Aortic smooth muscle cell (primary cell): ENCODE measurements around the gene LAMA4. TPM values are rescaled to one million over a fixed set of nuclear protein-coding genes. Genes with fewer than 3 reads are reported as not detected.

Experiments used
- total RNA-seq: library from RNA; depleted of rRNA; stranded (reverse); fragments of >200 nt; gene quantifications from 2 replicates; pipeline ENCODE4 v1.2.3, GENCODE V29; 2014

Gene LAMA4
- total RNA-seq: 358 and 568 TPM in 2 replicates

GRCh38 chr6:112253841-112254816, at the start of gene LAMA4:
Gene LAMA4 (minus strand): TSS chr6:112254567. CDS start chr6:112254150, 417 bp downstream.

GRCh38 chr6:112087136-112087911, 167.0 kb downstream of the LAMA4 start, which contains the start of the genes FAM229B and TUBE1:
Gene FAM229B (plus strand): TSS chr6:112087591. CDS start chr6:112099284, 11,693 bp downstream.
Gene TUBE1 (minus strand): TSS chr6:112087482. CDS start chr6:112087434, 48 bp downstream.

Other genes starting within 250 kb of the LAMA4 start
- gene CCN6, start 200.5 kb downstream of the LAMA4 start, total RNA-seq: not detected in 2 replicates
- 17.7 and 20.3 TPM in 2 replicates for gene TUBE1, start 167.1 kb downstream of the LAMA4 start, total RNA-seq
- 35.8 and 45.7 TPM in 2 replicates for gene FAM229B, start 167.0 kb downstream of the LAMA4 start, total RNA-seq
- gene RFPL4B, start 92.8 kb upstream of the LAMA4 start, total RNA-seq: 0.06 TPM in 1 of 2 replicates, not detected in the other